T-helper 1 cell treated with Interleukin-12 subunit alpha and Interleukin-12 subunit beta and Interleukin-4 antibody, amounts not matched to agents 30 μg/mL and 1 μg/mL, for 36 hours (primary cell): ENCODE measurements around the gene ACTN1.
"Not testable (repeated sequence)": the region's sequence is repeated elsewhere in the genome, so short reads cannot be mapped to it uniquely, and the experiment has no call there.

ENCODE experiments used
- H3K27ac Mint-ChIP-seq: one replicate; pipeline ENCODE4 v1.8.0; 2021; ENCODE audit warnings: mild to moderate bottlenecking, mixed read lengths
- H3K27me3 Mint-ChIP-seq: one replicate; pipeline ENCODE4 v1.8.0; 2021; ENCODE audit warnings: low read depth, mixed read lengths
- H3K36me3 Mint-ChIP-seq: one replicate; pipeline ENCODE4 v1.8.0; 2021; ENCODE audit warnings: low read depth, mixed read lengths
- H3K4me1 Mint-ChIP-seq: one replicate; pipeline ENCODE4 v1.8.0; 2021; ENCODE audit warnings: low read depth, mixed read lengths
- H3K4me3 Mint-ChIP-seq: one replicate; pipeline ENCODE4 v1.8.0; 2021; ENCODE audit warnings: mild to moderate bottlenecking, moderate library complexity, mixed read lengths
- H3K9me3 Mint-ChIP-seq: one replicate; pipeline ENCODE4 v1.8.0; 2021; ENCODE audit warnings: mixed read lengths

Gene ACTN1

DNA sequence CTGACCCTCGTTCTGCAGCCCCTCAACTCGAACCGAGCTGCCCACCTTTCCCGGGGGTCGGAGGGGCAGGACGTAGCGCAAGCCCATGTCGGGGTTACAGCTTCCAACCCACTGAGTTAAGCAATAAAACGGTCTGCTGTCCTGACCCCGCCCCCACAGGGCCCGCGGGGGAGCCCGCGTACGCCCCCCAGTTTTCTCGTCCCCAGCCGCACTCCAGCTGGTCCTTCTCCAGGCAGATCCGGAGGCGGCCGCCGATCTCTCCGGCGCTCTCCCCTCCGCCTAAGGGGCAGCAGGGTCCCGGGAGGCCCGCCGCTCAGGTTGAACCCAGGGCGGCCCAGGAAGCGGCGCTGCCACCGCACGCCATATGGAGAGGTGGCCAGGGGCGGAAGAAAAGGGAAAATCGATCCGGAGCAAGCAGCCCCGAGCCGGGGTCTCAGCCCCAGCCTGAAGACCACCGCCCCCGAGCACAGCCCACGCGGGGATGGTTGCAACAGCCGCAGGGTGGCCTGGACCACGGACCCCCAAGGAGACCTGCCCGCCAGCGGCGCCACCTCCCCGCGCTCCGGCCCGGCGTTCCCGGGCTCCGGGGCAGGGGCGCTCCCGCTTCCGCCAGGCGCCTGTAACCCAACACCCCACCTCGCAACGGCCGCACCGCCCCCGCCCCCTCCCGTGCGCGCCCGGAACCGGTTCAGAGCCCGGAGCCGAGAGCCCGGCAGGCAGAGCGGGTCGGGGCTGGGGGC, 760 bp downstream of the ACTN1 start:
- Mint-ChIP-seq H3K9me3 (peaks cover 4% of the 10 kb centered on the region), H3K4me1 (peaks cover 14% of the 10 kb centered on the region), H3K4me3 (peak overlapping the region; percentile 75), H3K27me3 (peaks cover 27% of the 10 kb centered on the region), H3K27ac (peak overlapping the region; percentile 9), H3K36me3 (peaks cover 8% of the 10 kb centered on the region)

DNA sequence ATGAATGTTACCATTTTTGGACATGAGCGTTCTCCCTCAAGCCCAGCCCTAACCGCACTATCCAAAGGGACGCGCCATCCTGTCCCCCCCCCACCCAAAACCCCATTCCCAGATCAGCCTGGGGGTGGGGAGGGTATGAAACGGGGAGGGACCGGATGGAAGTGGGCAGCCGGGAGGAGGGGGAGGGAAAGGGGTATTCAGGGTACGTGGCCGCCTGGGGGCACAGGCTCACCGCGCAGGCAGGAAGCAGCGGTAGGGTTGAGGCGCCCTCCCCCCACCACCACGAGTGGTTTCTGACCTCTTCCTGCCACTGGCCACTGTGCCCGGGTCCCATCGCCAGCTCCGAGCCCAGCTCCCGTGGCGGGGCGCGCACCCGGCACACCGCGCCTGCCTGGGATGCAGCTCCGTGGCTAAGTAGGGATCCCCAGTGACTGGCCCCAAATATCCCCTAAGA, 1.4 kb downstream of the ACTN1 start:
- Mint-ChIP-seq H3K4me1 (peaks cover 14% of the 10 kb centered on the region), H3K27ac (peak overlapping the region; percentile 22), H3K36me3 (peaks cover 10% of the 10 kb centered on the region), H3K4me3 (peak overlapping the region; percentile 75), H3K27me3 (peaks cover 21% of the 10 kb centered on the region), H3K9me3 (peaks cover 10% of the 10 kb centered on the region)

DNA sequence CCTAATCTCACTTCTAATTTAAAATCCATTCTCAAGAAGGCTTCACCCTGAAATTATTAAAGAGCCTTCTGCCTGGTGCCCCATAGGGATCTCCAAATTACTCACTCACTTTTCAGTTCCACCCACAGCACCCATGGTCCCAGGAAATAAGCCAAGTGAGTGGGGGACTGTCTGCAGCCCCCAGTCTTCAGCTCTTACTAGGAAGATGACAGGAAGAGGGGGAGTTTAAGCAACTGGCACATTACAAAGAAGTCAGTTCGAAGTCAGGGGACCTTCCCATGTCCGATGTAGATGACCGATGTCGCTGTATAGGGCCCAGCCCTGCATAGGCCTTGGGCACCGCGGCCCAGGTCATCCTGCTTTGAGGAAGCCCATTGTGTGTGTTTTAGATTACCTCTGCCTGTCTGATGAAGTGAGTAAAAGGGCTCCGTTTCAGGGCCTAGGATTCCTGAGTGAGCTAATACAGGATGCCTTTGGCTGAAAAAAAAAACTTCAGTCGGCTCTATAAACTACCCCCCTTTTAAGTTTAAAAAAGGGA, 1.9 kb downstream of the ACTN1 start:
- peaks cover 11% of the 10 kb centered on the region for H3K9me3 Mint-ChIP-seq
- H3K36me3 Mint-ChIP-seq = peaks cover 14% of the 10 kb centered on the region
- H3K27me3 Mint-ChIP-seq = peaks cover 18% of the 10 kb centered on the region
- H3K4me1 Mint-ChIP-seq = peaks cover 14% of the 10 kb centered on the region
- peak overlapping the region; percentile 53 for H3K27ac Mint-ChIP-seq
- H3K4me3 Mint-ChIP-seq = peak overlapping the region; percentile 75

DNA sequence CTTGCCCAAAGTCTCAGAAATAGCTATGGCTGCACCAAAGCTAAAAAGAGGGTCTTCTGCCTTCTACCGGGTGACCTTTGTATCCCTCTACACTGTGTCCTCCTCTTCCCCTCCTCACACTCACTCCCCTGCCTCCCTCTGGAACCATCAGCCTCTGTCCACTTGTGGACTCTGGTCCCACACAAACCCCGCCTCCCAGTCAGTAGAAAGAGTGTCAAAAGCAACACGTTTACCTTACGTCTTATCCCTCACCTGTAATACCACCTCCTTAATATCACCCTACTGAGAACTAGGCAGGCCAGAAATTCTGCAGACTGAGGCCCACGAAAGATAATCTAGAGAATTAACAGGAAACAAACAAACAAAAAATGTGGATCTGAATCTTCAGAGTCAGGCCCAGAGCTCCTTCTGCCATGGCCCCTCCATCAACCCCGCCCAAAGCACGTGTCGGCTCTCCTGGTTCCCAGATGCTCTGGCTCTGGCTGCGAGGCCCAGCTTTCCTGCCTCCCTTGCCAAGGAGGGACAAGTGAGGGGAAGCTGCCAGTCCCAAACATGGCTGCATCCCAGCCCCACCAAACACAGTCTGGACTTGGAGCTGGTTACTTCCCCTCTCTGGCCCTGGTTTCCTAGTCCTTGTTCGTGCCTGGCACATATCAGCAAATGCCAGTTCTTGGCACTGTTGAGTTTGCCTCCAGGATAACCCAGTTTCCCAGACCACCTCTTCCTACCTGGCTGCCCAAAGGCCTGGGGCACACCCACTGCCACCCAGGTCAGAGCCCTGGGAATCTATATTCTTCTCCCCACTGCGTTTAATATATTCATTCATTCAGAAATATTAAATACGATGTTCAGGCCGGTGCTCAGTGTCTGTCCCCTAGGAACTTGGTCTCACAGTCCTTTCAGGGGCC, 2.7 kb downstream of the ACTN1 start:
- H3K9me3 Mint-ChIP-seq = peaks cover 11% of the 10 kb centered on the region
- peak overlapping the region; percentile 53 for H3K27ac Mint-ChIP-seq
- H3K27me3 Mint-ChIP-seq = peaks cover 14% of the 10 kb centered on the region
- peak overlapping the region; percentile 75 for H3K4me3 Mint-ChIP-seq
- H3K36me3 Mint-ChIP-seq = peaks cover 14% of the 10 kb centered on the region
- peaks cover 17% of the 10 kb centered on the region for H3K4me1 Mint-ChIP-seq

DNA sequence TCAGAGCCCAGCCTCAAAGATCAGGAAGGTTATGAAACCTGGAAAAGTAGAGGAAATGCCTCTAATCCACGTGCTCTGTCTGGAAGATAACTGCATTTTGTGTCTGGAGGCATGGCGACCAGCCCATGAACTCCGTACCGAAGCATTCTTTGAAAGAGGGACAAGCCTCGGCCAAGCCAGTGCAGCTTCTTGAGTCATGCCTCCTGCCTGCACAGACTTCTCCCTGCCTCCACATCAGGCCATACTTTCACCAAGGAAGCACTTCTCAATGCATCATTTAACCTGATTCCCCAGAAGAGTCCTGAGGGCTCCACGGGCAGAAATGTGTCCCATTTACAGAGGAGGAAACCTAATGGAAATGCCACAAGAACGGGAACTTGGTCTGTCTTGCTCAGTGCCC, 3.4 kb downstream of the ACTN1 start:
- Mint-ChIP-seq H3K4me1 (peaks cover 23% of the 10 kb centered on the region), H3K27ac (no peak overlapping the region), H3K36me3 (peaks cover 16% of the 10 kb centered on the region), H3K27me3 (peaks cover 8% of the 10 kb centered on the region), H3K9me3 (peaks cover 11% of the 10 kb centered on the region), H3K4me3 (no peak overlapping the region)

DNA sequence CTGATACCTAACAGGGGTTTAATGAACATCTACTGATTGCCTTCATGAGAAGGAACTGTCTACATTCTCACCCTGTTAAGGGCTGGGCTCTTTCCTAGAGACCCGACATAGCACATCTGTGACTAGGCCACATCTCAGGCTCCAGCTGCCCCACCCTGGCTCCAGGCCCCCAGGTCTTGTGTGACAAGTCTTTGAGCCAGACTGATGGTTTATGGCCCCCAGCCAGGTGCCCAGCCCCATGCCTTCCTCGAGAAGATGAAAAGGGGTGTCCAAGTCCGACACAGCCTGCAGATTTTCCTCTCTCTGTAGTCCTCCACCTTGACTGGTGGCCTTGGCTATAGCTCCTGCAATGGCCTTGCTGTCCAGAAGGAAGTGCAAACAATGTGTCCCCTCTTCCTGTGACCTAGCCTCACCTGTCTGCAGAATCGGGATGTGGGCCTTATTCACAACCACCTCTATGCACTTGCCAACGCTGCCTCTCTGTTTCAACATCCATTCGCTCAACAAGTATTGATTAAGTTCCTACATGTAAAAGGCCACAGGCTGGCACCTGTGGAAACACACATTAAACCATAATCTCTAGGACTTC, 4.2 kb downstream of the ACTN1 start:
- H3K36me3 Mint-ChIP-seq = peaks cover 16% of the 10 kb centered on the region
- peaks cover 11% of the 10 kb centered on the region for H3K9me3 Mint-ChIP-seq
- no peak overlapping the region for H3K4me3 Mint-ChIP-seq
- no peak overlapping the region for H3K27ac Mint-ChIP-seq
- H3K27me3 Mint-ChIP-seq = peaks cover under 1% of the 10 kb centered on the region
- H3K4me1 Mint-ChIP-seq = peaks cover 28% of the 10 kb centered on the region

DNA sequence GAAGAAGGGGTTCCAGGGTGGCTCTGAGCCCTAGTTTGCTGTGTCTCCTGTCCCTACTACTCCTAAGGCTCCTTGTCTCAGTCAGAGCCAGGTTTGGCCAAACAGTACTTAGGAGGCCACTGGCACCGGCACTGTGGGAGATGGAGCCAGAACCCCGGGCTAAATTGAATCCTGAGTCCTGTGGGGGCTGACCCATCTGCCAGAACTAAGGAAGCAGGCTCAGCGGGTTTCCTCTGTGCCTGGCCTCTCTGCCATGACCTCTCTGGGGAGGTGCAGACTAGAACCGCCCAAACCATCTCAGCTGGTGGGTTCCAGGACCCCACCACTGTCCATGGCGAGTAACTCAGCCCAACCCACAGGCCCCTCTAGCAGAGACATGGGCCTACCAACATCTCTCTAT, 5.5 kb downstream of the ACTN1 start:
- Mint-ChIP-seq H3K9me3 (peaks cover 11% of the 10 kb centered on the region), H3K27me3 (no peaks in the 10 kb centered on the region), H3K4me3 (no peak overlapping the region), H3K4me1 (peaks cover 35% of the 10 kb centered on the region), H3K27ac (no peak overlapping the region), H3K36me3 (peaks cover 18% of the 10 kb centered on the region)

DNA sequence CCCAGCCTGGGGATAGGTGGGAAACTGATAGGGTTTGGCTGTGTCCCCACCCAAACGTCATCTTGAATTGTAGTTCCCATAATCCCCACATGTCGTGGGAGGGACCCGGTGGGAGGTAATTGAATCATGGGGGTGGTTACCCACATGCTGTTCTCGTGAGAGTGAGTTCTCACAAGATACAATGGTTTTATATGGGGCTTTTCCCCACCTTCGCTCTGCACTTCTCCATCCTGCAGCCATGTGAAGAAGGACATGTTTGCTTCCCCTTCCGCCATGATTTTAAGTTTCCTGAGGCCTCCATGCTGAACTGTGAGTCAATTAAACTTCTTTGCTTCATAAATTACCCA, 5.9 kb downstream of the ACTN1 start:
- H3K27me3 Mint-ChIP-seq, H3K4me3 Mint-ChIP-seq, H3K27ac Mint-ChIP-seq: not testable (repeated sequence)
- H3K36me3 Mint-ChIP-seq = peaks cover 18% of the 10 kb centered on the region
- H3K9me3 Mint-ChIP-seq = peaks cover 11% of the 10 kb centered on the region
- peaks cover 37% of the 10 kb centered on the region for H3K4me1 Mint-ChIP-seq

DNA sequence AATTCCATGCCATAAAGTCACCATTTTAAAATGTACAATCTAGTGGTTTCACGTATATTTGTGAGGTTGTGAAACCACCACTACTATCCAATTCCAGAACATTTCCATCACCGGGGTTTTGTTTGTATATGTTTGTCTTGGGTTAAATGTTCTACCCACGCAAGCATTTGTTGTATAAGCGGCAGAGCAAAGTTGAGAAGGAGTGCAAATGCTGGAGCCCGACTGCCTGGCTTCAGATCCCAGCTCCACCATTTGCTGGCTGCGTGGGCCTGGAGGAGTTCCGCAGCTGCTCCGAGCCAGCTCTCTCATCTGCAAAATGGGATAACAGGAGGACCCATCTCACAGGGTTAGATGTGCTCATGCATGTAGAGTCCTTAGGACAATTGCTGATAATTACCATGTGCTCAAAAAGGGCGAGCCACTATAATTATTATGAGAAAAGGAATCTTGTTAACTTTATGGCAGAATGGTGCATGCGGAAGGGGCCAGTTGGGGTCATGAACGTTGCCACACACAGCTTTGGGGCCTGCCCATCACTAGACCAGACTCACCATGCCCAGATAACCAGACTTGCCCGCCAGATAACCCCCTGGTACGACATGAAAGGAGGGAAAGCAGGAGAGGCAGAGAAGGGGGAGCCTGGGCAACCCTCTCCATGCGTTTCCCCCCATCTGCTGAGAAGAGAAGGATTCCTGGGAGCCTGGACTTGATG, 6.4 kb downstream of the ACTN1 start:
- no peak overlapping the region for H3K27ac Mint-ChIP-seq
- H3K9me3 Mint-ChIP-seq = peaks cover 11% of the 10 kb centered on the region
- no peak overlapping the region for H3K4me3 Mint-ChIP-seq
- no peaks in the 10 kb centered on the region for H3K27me3 Mint-ChIP-seq
- H3K36me3 Mint-ChIP-seq = peaks cover 18% of the 10 kb centered on the region
- peaks cover 42% of the 10 kb centered on the region for H3K4me1 Mint-ChIP-seq

DNA sequence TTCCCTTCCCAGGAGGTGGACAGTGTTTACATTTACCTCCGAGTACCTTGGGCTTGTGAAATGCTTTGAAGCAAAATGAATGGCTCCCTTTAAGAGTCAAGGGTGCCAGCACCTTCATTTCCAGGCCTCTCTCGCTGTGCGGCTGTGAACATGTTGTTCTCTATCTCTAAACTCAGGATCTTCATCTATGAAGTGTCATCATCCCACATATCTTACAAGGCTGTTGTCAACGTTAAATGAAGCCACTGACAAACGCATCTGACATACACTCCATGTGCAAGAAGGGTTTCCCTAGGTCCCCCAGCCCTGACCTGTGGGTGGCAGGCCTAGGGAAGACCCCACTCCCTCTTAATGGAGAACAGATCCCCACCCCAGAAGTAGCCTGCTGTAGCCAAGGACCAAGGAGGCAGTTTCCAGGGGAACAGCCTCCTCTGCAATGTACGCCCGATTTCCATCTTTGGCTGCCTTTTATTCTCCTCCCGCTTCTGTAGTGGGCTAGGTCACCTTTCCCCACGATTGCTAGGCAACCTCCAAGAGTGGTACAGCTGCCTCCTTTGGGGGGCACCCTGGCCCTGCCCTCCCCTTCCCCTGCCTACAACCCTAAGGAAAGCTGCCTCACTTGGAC, 7.6 kb downstream of the ACTN1 start:
- H3K4me3 Mint-ChIP-seq = no peak overlapping the region
- H3K9me3 Mint-ChIP-seq = peaks cover 11% of the 10 kb centered on the region
- no peaks in the 10 kb centered on the region for H3K27me3 Mint-ChIP-seq
- peaks cover 35% of the 10 kb centered on the region for H3K4me1 Mint-ChIP-seq
- H3K36me3 Mint-ChIP-seq = peaks cover 18% of the 10 kb centered on the region
- H3K27ac Mint-ChIP-seq = no peak overlapping the region

DNA sequence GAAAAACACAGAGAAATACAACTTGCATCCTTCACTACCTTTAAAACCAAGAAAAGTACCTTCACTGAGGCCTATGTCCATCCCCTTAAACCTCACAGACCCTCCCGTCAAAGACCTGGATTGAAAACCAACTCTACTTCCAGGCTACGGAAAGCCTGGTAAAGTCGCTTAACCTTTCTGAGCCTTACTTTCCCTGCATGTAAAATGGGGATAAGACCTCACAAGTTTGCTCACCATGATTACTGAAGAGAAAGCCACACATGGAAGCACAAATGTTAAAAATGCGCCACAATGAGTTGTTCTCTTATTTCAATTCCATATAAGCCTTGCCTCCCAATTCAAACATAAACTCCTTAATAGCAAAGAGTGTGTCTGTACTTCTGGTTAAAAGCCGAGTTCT, 8.4 kb downstream of the ACTN1 start:
- Mint-ChIP-seq H3K27ac (no peak overlapping the region), H3K9me3 (peaks cover 11% of the 10 kb centered on the region), H3K36me3 (peaks cover 18% of the 10 kb centered on the region), H3K4me1 (peaks cover 33% of the 10 kb centered on the region), H3K27me3 (no peaks in the 10 kb centered on the region), H3K4me3 (no peak overlapping the region)

DNA sequence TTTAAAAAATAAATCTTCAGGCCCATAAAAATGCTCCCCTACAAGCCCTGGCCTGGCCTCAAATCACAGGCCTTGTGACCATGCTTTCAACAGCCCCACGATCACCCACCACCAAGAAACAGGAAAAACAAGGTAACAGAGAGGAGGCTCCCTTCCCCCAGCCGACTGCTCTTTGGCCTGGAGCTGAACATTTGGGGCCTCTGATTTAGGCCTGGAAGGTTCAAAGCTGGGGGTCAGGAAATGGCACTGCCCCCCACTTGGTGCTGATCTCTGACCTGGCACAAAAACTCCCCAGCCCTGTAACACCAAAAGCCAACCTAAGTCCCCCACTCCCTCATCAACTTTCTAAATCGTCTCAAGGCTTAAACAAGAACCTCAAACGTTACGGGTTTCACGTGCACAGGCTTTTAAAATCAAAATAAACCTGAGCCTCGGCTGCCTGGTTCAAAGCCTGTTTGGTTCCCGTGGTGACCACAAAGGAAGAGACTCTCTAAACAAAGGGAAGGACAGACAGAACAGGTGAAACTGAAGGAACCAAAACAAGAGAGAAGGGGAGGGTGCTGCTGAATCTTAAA, 9.0 kb downstream of the ACTN1 start:
- Mint-ChIP-seq H3K9me3 (peaks cover 11% of the 10 kb centered on the region), H3K4me3 (no peak overlapping the region), H3K27ac (peak overlapping the region; percentile 45), H3K27me3 (no peaks in the 10 kb centered on the region), H3K36me3 (peaks cover 16% of the 10 kb centered on the region), H3K4me1 (peaks cover 37% of the 10 kb centered on the region)

DNA sequence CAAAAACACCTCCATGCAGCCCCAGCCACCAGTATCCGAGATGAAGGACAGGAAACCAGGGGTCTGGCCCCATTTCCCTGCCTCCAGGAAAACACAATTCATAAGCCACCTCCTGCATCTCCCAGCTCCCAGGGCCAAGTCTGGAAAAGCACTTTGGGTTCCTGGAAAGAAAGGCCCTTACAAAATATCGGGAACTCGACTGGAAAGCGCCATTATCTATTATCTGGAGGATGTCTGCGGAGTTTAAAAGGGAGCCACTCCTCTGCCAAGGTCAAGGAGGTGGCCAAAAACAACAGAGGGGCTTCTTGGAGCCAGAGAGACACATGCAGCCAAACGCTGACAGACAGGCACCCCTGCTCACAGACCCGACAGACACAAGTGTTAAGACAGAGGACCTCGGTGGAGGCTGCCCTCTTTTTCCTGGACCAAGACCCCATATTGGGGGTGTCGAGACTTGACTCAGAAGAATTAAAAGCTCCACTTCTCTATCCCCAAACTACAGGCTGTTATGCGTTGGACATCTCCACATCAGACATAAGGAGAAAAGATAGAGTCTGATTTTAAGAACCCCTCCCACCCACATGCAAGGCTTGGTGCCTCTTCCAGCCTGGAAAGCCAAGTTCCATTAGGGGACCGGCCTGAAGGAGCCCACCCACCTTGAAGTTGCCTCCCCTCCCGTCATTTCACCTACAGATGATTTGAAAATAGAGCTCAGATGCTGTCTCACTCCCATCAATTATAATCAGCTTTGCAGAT, 9.6 kb downstream of the ACTN1 start:
- Mint-ChIP-seq H3K4me3 (no peak overlapping the region), H3K36me3 (peaks cover 11% of the 10 kb centered on the region), H3K27ac (no peak overlapping the region), H3K9me3 (peaks cover 11% of the 10 kb centered on the region), H3K4me1 (peaks cover 37% of the 10 kb centered on the region), H3K27me3 (no peaks in the 10 kb centered on the region)
